Measurements from ENCODE around the gene KCTD16.

DNA sequence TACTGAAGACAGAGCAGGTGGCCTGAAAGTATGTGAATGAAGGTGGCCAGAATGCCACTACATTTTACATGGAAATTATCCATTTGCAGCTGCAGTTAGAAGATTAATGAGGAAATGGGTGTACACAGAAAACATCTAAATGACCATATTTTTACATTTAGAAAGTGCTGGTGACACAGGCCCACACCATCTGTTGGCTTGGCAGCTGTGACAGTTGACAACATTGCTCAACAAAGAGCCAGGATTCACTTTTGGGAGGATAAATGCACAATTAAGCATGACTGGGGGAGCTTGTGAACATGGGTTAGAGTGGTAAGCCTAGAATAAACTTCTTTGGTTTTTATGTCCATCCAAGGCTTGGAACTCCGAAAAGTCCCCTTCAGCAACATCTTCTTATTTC lies 360.5 kb downstream of the KCTD16 start:
- TF ChIP-seq CTCF (IDR thresholded peaks at IDR 0.05) (no peak), POLR2A (IDR thresholded peaks at IDR 0.05) (no peak)

All from uterus (tissue), 2 donors.